Mesothelial cell of epicardium (in vitro differentiated cells): ENCODE data around the gene CFAP210. TPM values are rescaled to one million over a fixed set of nuclear protein-coding genes. Genes with fewer than 3 reads are reported as not detected.

ENCODE experiments used
- DNase-seq, 2 experiments: peaks; one replicate each; pipeline ENCODE4 v3.0.0; 2021; ENCODE audit warnings: low spot score in 2 of 2; ENCODE audit not compliant: unreplicated experiment in 2 of 2
- H3K27ac Mint-ChIP-seq: 2 replicates; pipeline ENCODE4 v1.8.0; 2021; ENCODE audit warnings: mixed read lengths
- H3K27me3 Mint-ChIP-seq: 2 replicates; pipeline ENCODE4 v1.8.0; 2021; ENCODE audit warnings: low read depth, mixed read lengths
- H3K36me3 Mint-ChIP-seq: 2 replicates; pipeline ENCODE4 v1.8.0; 2021; ENCODE audit warnings: mixed read lengths
- H3K4me1 Mint-ChIP-seq: 2 replicates; pipeline ENCODE4 v1.8.0; 2021; ENCODE audit warnings: mixed read lengths
- H3K4me3 Mint-ChIP-seq: 2 replicates; pipeline ENCODE4 v1.8.0; 2021; ENCODE audit warnings: mild to moderate bottlenecking, moderate library complexity, mixed read lengths
- H3K9me3 Mint-ChIP-seq: 2 replicates; pipeline ENCODE4 v1.8.0; 2021; ENCODE audit warnings: mixed read lengths
- CTCF ChIP-seq: fragments of 200-600 bp; sonication (generic); IDR thresholded peaks from one replicate; pipeline ENCODE4 v1.5.0; 2021; ENCODE audit warnings: antibody characterized with exemption; ENCODE audit not compliant: unreplicated experiment
- total RNA-seq: library from RNA; stranded (reverse); gene quantifications from 3 replicates; pipeline ENCODE4 v1.2.1, GENCODE V29; 2021

Gene CFAP210
- total RNA-seq, 1 donor from 2014 or later: 0.58 TPM

DNA sequence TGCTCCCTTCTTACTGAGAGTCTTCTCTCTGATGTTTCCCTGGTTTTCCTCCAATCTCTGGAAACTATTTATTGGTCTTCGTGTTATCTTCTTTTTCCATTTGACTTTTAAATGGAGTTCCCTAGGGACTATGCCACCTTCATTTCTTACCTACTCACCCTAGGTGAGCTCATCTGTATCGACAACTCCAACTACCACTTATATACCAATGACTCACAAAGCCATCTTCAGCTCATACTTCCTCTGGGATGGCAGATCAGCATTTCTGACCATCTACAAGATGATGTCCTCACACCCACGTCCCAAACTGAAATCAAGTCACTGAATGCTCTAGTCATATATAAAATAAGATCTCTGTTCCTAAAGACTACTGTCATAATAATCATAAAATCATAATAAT is 40.6 kb downstream of the CFAP210 start:
- no peaks in the 10 kb centered on the region for H3K36me3 Mint-ChIP-seq
- no peak overlapping the region for H3K4me3 Mint-ChIP-seq
- H3K27ac Mint-ChIP-seq: no peak overlapping the region
- H3K27me3 Mint-ChIP-seq: peaks cover 15% of the 10 kb centered on the region
- no peaks in the 10 kb centered on the region for H3K9me3 Mint-ChIP-seq
- TF ChIP-seq CTCF: no peak
- H3K4me1 Mint-ChIP-seq: no peaks in the 10 kb centered on the region
- no peak for DNase-seq

GRCh38 chr2:169649278-169649677 is 44.9 kb downstream of the CFAP210 start:
- Mint-ChIP-seq H3K4me1 (no peaks in the 10 kb centered on the region), H3K27ac (no peak overlapping the region), H3K36me3 (no peaks in the 10 kb centered on the region), H3K4me3 (no peak overlapping the region), H3K9me3 (peaks cover 2% of the 10 kb centered on the region), H3K27me3 (peaks cover 5% of the 10 kb centered on the region)
- TF ChIP-seq CTCF: no peak
- no peak for DNase-seq

GRCh38 chr2:169647496-169647895 is 46.7 kb downstream of the CFAP210 start:
- Mint-ChIP-seq H3K27ac (no peak overlapping the region), H3K9me3 (peaks cover 9% of the 10 kb centered on the region), H3K27me3 (no peaks in the 10 kb centered on the region), H3K4me1 (no peaks in the 10 kb centered on the region), H3K36me3 (no peaks in the 10 kb centered on the region), H3K4me3 (no peak overlapping the region)
- no peak for TF ChIP-seq CTCF
- no peak for DNase-seq

GRCh38 chr2:169644173-169644572 is 50.0 kb downstream of the CFAP210 start:
- Mint-ChIP-seq H3K9me3 (peaks cover 9% of the 10 kb centered on the region), H3K4me1 (no peaks in the 10 kb centered on the region), H3K4me3 (no peak overlapping the region), H3K27me3 (no peaks in the 10 kb centered on the region), H3K27ac (no peak overlapping the region), H3K36me3 (peaks cover 5% of the 10 kb centered on the region)
- no peak for TF ChIP-seq CTCF
- no peak for DNase-seq

GRCh38 chr2:169641464-169641863 is 52.7 kb downstream of the CFAP210 start:
- TF ChIP-seq CTCF: no peak
- Mint-ChIP-seq H3K9me3 (peaks cover 9% of the 10 kb centered on the region), H3K36me3 (peaks cover 5% of the 10 kb centered on the region), H3K27me3 (no peaks in the 10 kb centered on the region), H3K4me3 (no peak overlapping the region), H3K4me1 (no peaks in the 10 kb centered on the region), H3K27ac (no peak overlapping the region)
- no peak for DNase-seq

- Mint-ChIP-seq H3K4me3 (no peak overlapping the region), H3K4me1 (no peaks in the 10 kb centered on the region), H3K27me3 (no peaks in the 10 kb centered on the region), H3K36me3 (peaks cover 5% of the 10 kb centered on the region), H3K9me3 (peaks cover 9% of the 10 kb centered on the region), H3K27ac (no peak overlapping the region)
- no peak for TF ChIP-seq CTCF
- no peak for DNase-seq
These were observed 54.1 kb downstream of the CFAP210 start for GRCh38 chr2:169640104-169640503.
